ENCODE data around the gene CASKIN1.

CASKIN1 gene

GRCh38 chr16:2237102-2237482, 40.7 kb upstream of the CASKIN1 start:
- Histone ChIP-seq H3K27me3 (replicated peaks; ENCODE audit: control insufficient read depth, insufficient read depth, low read length) (no peaks in the 10 kb centered on the region), H3K36me3 (ENCODE audit: control insufficient read depth, insufficient read depth, low read length) (peaks cover 24% of the 10 kb centered on the region), H3K4me3 (replicated peaks; ENCODE audit: low read depth, low read length) (no peak overlapping the region)
- no peak for TF ChIP-seq CTCF (IDR thresholded peaks at IDR 0.05; ENCODE audit: insufficient read depth, low read length, poor library complexity, severe bottlenecking)
- DNase-seq (ENCODE audit: extremely low read depth, insufficient read length), result no peak

GRCh38 chr16:2236337-2237101, 40.1 kb upstream of the CASKIN1 start, which contains the start of gene DNASE1L2:
DNASE1L2 (plus strand) TSS chr16:2236444; CDS start chr16:2236817, 373 bp downstream.
- TF ChIP-seq CTCF (IDR thresholded peaks at IDR 0.05; ENCODE audit: insufficient read depth, low read length, poor library complexity, severe bottlenecking), result no peak
- H3K36me3 ChIP-seq (ENCODE audit: control insufficient read depth, insufficient read depth, low read length), result peaks cover 27% of the 10 kb centered on the region
- DNase-seq (ENCODE audit: extremely low read depth, insufficient read length), result no peak
- H3K4me3 ChIP-seq (replicated peaks; ENCODE audit: low read depth, low read length), result no peak within 1 kb of the TSS
- H3K27me3 ChIP-seq (replicated peaks; ENCODE audit: control insufficient read depth, insufficient read depth, low read length), result no peaks in the 10 kb centered on the region

GRCh38 chr16:2235695-2236336, 39.4 kb upstream of the CASKIN1 start:
- H3K27me3 ChIP-seq (replicated peaks; ENCODE audit: control insufficient read depth, insufficient read depth, low read length), result no peaks in the 10 kb centered on the region
- H3K36me3 ChIP-seq (ENCODE audit: control insufficient read depth, insufficient read depth, low read length), result peaks cover 33% of the 10 kb centered on the region
- TF ChIP-seq CTCF (IDR thresholded peaks at IDR 0.05; ENCODE audit: insufficient read depth, low read length, poor library complexity, severe bottlenecking), result no peak
- DNase-seq (ENCODE audit: extremely low read depth, insufficient read length), result no peak
- H3K4me3 ChIP-seq (replicated peaks; ENCODE audit: low read depth, low read length), result no peak overlapping the region

- no peak for DNase-seq (ENCODE audit: extremely low read depth, insufficient read length)
- TF ChIP-seq CTCF (IDR thresholded peaks at IDR 0.05; ENCODE audit: insufficient read depth, low read length, poor library complexity, severe bottlenecking), result no peak
- peaks cover 33% of the 10 kb centered on the region for H3K36me3 ChIP-seq (ENCODE audit: control insufficient read depth, insufficient read depth, low read length)
- no peak overlapping the region for H3K4me3 ChIP-seq (replicated peaks; ENCODE audit: low read depth, low read length)
- no peaks in the 10 kb centered on the region for H3K27me3 ChIP-seq (replicated peaks; ENCODE audit: control insufficient read depth, insufficient read depth, low read length)
These were observed 38.8 kb upstream of the CASKIN1 start for GRCh38 chr16:2235234-2235651.

- Histone ChIP-seq H3K4me3 (replicated peaks; ENCODE audit: low read depth, low read length) (no peak overlapping the region), H3K27me3 (replicated peaks; ENCODE audit: control insufficient read depth, insufficient read depth, low read length) (no peaks in the 10 kb centered on the region), H3K36me3 (ENCODE audit: control insufficient read depth, insufficient read depth, low read length) (peaks cover 35% of the 10 kb centered on the region)
- no peak for TF ChIP-seq CTCF (IDR thresholded peaks at IDR 0.05; ENCODE audit: insufficient read depth, low read length, poor library complexity, severe bottlenecking)
- DNase-seq (ENCODE audit: extremely low read depth, insufficient read length), result no peak
These were observed 38.4 kb upstream of the CASKIN1 start for GRCh38 chr16:2234813-2235170.
